HG03469 (cell line): ENCODE measurements around the gene TAF3.

Source experiments
- ATAC-seq: cut with Tn5 transposase; IDR thresholded peaks from one replicate; pipeline ENCODE4 v1.9.1; 2021; ENCODE audit warnings: mild to moderate bottlenecking, moderate library complexity, moderate number of reproducible peaks; ENCODE audit not compliant: unreplicated experiment

TAF3 gene

DNA sequence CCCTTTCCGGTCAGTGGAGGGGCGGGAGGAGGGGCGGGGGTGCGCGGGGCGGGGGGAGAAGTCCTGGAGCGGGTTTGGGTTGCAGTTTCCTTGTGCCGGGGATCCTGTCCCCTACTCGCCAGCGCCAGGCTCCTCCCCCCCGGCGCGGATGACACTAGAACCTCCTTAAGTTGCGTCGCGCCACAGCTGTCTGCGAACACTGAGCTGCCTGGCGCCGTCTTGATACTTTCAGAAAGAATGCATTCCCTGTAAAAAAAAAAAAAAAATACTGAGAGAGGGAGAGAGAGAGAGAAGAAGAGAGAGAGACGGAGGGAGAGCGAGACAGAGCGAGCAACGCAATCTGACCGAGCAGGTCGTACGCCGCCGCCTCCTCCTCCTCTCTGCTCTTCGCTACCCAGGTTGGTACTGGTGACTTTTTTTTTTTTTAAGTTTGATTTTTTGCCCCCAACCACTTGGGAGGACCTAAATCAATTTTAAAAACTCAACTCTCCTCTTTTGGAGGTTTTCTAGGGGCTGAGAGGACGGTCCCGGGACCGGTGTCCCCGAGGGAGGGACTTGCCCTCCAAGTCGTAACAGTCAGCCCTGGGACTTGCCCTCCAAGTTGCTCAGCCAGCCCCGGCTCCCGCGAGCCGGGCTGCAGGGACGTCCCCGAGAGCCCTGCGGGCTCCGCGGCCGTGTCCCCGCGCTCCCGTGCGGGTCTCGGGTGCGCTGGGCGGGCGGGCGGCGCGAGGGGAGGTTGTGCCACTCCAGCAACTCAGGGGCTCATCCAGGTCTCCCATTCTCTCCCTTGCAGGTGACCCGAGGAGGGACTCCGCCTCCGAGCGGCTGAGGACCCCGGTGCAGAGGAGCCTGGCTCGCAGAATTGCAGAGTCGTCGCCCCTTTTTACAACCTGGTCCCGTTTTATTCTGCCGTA is 236.4 kb downstream of the TAF3 start, which contains the start of gene GATA3:
TSS of gene GATA3 (plus strand) at position 195 of the 914 bp plus-strand sequence. CDS start 968 bp downstream, outside the sequence.
- ATAC-seq: no peak

DNA sequence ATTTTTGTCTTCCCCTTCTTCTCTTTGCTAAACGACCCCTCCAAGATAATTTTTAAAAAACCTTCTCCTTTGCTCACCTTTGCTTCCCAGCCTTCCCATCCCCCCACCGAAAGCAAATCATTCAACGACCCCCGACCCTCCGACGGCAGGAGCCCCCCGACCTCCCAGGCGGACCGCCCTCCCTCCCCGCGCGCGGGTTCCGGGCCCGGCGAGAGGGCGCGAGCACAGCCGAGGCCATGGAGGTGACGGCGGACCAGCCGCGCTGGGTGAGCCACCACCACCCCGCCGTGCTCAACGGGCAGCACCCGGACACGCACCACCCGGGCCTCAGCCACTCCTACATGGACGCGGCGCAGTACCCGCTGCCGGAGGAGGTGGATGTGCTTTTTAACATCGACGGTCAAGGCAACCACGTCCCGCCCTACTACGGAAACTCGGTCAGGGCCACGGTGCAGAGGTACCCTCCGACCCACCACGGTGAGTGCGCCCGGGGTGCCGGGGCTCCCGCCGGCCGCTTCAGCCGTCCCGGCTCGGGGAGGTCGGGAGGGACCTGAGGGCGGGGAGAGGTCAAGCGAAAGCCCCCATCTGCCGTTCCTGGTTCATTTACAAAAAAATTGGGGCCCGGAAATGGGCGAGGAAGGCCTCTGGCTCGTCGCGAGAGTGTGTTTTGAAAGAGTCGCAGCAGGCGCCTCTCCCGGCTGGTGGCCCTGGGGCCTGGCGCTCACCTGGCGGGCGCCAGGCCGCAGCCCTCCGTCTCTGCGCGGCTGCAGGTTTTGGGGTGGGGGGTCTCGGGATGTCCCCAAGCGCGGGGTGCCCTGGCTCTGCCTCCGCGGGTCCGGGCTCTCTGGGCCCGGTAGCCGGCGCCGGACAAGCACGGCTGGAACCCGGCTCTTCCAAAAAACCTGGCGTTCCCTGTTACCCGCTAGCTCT is 237.4 kb downstream of the TAF3 start:
- no peak for ATAC-seq

DNA sequence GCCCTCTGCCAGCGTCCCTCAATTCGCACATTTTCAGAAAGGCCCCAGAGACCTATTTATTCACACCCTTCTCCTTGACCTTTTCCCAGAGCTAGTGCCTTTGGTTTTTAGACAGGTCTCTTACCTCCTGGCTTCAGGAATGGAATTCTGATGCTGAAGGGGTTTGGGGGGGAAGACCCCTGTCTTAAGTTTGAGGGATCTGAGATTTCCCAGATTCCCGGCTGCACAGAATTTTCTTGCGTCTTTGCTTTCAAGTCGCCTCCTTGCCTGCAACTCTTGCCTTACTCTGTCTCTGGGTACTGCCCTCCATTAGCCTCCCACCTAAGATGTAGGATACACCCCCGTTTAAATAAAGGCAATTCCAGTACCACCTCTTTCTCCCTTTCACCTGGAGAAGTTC is 238.1 kb downstream of the TAF3 start:
- ATAC-seq: no peak

DNA sequence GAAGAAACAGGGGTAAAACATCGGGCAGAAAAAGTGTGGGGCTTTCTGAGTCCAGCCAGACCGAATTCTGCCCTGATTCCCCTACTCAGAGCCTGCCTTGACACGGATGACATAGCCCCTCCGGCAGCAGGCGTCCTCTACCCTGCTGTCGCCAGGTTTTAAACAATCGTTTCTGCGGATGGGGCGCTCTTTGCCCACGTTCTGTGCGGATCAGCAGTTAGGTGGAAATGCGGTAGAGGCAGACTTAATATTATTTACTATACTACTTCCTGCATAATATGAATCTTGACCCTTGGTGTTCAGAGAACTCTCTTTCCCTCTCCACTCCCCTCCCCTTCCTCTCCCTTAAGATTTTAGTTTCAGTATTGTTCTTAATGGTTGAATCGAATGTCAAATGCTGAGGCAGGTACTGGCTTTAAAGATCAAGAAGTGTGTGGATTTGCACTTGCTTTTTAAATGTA is 238.6 kb downstream of the TAF3 start:
- peak; percentile 37 for ATAC-seq

DNA sequence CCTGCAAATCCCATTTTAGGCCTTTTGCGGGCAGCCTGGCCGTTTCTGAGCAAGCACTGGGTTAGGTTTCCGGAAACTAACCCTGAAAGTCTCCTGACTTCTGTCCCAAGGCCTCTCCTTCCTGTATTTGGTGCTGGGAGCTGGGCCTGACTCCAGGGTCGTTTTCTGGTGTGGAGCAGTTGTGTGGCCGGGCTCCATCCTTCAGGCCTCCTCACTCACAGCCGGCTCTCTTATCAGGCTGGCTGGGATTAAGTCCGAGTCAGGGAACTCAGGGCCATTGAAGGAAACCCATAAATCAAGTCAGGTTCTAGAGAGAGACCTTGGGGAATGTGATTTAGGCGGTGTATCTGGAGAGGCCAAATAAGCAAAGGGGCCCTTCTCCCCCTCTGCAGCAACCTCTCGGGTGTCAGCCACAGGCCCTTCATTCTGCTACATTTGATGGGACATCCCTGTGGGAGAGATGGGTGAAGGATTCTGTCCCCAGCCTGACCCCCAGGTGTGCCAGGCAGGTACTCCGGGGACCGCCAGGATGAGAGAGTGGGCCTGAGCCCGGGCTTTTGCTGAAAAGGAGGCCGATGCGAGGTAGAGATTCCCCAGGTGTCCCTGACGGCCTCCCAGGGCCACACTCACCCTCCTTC is 239.4 kb downstream of the TAF3 start:
- ATAC-seq: no peak

DNA sequence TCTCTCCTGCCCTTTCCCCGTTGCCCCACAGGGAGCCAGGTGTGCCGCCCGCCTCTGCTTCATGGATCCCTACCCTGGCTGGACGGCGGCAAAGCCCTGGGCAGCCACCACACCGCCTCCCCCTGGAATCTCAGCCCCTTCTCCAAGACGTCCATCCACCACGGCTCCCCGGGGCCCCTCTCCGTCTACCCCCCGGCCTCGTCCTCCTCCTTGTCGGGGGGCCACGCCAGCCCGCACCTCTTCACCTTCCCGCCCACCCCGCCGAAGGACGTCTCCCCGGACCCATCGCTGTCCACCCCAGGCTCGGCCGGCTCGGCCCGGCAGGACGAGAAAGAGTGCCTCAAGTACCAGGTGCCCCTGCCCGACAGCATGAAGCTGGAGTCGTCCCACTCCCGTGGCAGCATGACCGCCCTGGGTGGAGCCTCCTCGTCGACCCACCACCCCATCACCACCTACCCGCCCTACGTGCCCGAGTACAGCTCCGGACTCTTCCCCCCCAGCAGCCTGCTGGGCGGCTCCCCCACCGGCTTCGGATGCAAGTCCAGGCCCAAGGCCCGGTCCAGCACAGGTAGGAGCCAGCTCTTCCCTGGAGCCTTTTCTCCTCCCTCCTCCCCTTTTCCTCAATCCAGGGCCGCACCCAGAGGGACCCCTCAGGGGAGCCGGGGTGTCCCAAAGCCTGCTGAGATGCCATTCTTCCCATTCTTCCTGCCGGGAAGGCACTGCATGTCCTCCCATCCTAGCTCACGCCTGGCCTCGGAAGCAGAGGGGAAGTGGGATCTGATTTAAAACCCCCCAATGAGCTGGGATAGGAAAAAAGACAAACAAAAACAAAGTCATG is 240.2 kb downstream of the TAF3 start:
- ATAC-seq: no peak

DNA sequence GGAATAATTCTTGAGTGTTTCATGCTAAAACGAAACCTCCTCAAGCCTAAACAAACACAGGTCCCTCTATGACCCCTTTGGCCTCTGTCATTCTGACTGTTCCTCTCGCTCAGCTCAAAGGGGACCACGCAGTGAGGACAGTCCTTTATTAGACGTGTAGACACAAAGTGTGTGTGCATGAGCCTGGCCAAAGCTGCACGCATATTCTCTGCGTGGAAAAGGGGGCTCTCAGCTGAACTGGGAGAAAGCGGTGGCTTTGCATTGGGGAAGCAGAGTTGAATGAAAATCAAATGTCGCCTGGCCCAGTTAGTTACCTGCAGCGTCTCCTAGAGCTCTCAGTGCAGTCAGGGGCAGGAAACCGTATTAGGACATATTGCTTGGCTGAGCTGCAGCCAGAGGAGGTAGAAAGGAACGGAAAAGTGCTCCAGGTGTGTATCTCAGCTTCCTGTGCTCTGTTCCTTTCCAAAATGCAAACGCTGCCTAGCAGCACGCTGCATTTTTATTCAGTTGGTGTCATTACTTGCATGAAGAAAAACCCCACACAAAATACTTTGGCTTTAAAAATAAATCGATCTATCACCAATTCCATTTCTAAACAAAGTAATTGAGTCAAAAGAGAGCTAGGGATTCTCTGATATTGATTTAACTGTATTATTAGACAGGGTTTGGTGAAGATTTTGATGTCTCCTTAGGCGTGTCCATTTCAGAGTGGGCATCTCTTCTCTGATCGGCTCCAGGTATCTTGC is 241.1 kb downstream of the TAF3 start:
- no peak for ATAC-seq

DNA sequence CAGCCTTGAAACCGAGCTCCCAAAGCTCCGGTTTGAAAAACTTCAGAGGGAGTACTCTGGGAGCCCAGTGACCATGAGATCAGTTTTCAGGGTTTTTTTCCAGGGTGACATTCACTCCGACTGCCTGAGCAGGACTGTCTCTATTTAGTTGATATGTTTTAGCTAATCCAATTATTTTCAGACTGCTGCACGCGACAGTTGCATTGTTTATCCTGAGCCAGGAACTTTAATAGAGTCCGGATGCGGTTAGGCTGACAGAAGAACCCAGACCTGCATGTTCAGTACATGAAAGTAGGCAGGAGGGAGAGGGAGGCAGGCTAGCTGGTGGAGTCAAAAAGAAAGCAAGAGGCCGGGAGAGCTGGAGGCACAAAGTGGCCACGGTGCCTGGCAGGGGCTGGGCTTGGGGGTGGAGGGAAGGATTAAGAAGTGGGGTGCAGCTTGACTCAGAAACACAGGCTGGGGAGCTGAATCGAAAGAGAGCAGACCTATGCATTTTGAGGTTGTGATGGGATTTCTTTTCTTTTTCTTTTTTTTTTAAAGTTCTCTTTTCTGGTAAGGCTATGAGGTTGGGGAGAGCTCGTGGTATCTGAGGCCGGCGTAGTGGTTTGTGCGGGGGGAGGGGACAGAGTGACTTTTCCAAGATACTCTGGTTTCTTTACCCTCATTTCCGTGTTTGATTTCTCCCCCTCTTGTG is 241.9 kb downstream of the TAF3 start:
- peak; percentile 40 for ATAC-seq

DNA sequence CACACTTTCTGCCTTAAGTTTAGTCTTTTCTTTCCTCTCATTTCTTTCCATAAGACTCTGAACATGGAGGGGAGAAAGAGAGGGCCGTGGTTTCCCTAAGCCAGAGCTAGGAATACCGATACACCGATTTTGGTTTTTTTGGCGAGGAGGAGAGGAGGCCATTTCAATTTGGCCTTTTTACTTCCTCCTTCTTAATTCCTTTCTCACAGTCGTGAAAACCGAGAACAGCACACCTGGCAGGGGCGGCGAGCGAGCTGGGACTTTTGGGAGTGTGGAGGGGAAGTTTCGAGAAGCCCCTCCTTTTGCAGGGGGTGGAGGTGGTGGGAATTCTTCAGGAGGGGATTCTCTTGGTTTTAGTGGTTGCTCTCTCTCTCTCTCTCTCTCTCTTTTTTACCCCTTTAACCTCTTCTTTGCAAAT is 242.4 kb downstream of the TAF3 start:
- ATAC-seq: no peak

DNA sequence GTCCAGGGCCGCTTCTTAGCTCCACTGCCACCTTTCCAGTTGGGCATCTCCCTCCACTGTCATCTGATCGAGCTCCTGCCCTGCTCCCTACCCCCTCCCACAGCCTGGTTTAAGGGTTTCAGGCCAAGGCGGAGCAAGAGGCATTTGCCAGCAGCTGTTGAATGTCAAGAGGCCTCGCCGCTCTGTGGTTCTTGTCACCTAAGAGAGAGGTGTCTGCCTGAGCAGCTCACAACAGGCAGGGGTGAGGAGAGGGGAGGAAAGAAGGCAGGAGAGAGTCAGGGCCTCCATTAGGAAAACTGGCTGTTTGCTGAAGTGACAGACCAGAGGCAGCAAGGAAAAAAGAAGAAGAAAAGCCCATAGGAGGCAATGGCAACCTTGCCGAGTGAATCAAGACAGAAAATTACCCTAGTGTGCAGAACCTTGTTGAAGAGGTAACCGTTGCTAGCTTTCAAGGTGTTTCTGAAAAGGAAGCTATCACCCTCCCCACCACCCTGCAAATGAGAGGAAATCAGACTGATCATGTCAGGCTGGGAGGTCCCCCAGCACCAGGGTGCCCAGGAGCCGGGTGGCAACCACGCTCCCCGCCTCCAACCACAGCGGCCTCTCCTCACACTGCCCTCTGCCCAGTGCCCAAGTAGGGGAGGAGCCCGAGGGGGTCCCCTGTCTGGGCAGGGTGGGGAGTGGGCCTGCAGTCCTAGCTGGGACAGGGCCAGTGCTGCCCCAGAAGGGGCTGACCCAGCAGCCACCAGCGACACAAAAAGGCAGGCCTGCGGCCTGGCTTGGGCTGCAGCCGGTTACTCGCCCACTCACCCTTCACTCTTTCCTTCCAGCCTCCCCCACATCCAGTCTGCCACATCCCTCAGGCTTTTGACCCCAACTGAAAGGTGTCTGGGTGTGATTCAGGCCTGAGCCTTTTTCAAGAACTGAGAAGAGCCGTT is 243.2 kb downstream of the TAF3 start:
- no peak for ATAC-seq

DNA sequence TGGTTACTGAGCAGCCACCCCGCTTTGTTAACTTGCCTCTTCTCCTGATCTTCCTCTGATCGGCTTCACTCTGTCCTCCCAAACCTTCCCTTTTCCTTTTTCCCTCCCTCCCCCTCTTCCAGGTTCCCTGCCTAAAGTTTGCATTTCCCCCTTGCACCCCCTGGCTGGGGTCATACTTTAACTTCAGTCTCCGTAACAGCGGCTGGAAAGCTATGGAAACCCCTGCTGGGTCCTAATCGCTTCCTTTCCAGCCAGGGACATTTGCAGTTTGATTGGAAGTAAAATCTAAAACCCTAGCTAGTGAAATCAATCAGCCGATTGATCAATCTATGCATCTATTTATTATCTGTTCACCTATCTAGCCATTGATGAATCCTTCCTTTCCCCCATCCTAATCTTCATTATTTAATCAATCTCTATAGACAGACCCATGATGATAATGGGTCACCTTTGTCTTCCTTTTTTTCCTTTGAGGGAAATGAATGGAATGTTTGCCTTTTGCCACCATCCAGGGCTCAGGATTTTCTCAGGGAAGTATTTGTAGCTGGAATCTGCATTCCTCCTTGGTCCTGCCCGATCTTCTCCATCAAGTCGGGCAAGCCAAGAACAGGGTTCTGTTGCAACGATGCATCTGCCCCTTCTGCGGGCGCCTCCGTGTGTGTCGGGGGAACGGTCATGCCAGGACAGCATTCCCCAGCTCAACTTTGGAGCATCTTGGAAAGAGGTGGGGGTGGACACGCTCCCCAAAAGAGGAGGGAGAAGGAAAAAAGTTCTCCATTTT is 245.0 kb downstream of the TAF3 start:
- ATAC-seq: no peak

DNA sequence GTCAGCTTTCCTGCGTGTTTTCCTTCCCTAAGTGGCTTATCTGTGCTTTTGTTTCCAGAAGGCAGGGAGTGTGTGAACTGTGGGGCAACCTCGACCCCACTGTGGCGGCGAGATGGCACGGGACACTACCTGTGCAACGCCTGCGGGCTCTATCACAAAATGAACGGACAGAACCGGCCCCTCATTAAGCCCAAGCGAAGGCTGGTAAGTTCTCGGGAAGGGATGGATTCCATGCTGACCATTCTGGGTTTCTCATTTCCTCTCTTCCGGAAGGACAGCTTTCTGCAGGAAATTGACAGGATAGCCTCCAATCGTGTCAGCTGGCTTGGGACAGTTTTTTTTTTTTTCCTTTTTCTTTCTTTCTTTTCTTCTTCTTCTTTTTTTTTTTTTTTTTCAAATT is 245.6 kb downstream of the TAF3 start:
- no peak for ATAC-seq

DNA sequence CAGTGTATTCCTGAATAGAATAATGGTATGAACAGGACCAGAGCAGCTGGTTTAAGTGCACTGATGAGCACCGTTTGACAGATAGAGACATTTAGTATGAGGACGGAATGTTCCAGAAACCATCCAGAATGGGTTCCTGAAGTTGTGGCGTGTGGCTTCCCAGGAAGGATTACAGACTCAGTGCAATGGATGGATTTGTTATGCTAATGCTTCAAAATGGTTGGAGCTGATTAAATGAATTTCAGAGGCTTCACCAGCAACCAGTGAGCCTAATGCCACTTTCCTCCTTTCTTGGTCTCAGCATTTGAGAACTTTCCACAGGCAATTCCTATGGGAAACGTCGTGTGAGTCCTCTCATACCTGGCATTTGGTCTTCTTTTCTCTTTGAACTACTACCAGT is 246.1 kb downstream of the TAF3 start:
- ATAC-seq: no peak

DNA sequence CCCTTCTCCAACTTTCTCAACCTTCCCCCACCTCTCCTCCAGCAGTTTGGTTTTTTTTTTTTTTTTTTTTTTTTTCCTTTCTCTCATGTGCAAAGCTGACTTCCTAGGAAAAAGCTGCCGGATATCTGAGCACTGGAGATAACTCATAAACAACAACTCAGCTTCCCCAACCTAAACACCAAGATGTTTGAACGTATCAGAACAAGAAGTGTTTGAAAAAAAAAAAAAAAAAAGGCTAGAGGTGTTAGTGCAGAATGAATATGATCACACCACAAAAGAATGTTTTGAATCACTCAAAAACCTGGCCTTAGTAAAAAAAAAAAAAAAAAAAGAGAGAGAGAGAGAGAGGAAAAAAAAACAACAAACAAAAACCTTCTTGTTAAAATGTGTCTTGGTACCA is 247.3 kb downstream of the TAF3 start:
- no peak for ATAC-seq

DNA sequence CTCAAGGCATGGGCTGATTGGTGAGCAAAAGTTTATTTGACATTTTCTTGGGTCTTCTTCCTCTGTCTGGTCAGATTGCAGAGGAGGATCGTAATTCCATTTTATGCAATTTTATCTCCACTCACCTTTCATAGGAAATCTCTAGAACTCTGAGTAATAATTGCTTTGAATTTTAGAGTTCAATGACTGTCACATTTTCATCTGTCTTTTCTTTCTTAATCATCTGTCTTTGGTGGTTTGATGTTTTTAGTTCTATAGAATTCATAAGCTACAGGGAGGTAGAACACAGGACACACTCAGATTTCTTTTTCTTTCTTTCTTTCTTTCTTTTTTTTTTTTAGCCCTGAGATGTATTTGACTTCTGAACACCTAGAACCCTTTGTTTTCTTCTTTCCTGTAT is 247.8 kb downstream of the TAF3 start:
- no peak for ATAC-seq
